Measurements from ENCODE around the gene CTNND1.
"Not testable (repeated sequence)": the region's sequence is repeated elsewhere in the genome, so short reads cannot be mapped to it uniquely, and the experiment has no call there.

CTNND1 gene

GRCh38 chr11:57761301-57762234 is at the start of gene CTNND1:
CTNND1 (plus strand) TSS chr11:57761802; CDS start chr11:57791479, 29,677 bp downstream.
- no peak for DNase-seq

- DNase-seq = peak; percentile 99
Observed at GRCh38 chr11:57712256-57713150, 49.1 kb upstream of the CTNND1 start, which contains the start of gene TMX2. TMX2 (plus strand) TSS chr11:57712593; CDS start chr11:57712619, 26 bp downstream.

GRCh38 chr11:57713835-57714234 is 47.8 kb upstream of the CTNND1 start:
- DNase-seq = no peak

- DNase-seq = not testable (repeated sequence)
Observed at GRCh38 chr11:57716726-57717125, 44.9 kb upstream of the CTNND1 start.

GRCh38 chr11:57727185-57727584 is 34.4 kb upstream of the CTNND1 start:
- DNase-seq = no peak

GRCh38 chr11:57728829-57729228 is 32.8 kb upstream of the CTNND1 start:
- DNase-seq = no peak

GRCh38 chr11:57729479-57729878 is 32.1 kb upstream of the CTNND1 start:
- DNase-seq = no peak

GRCh38 chr11:57732661-57733060 is 28.9 kb upstream of the CTNND1 start:
- no peak for DNase-seq

- no peak for DNase-seq
Observed at GRCh38 chr11:57735619-57736298, 25.8 kb upstream of the CTNND1 start.

GRCh38 chr11:57741132-57742086 is 20.2 kb upstream of the CTNND1 start, which contains the start of gene SELENOH:
SELENOH (plus strand) TSS chr11:57741491; CDS start chr11:57741596, 105 bp downstream.
- peak; percentile 93 for DNase-seq

GRCh38 chr11:57742087-57742452 is 19.5 kb upstream of the CTNND1 start:
- no peak for DNase-seq

GRCh38 chr11:57744357-57744756 is 17.2 kb upstream of the CTNND1 start:
- DNase-seq = no peak

GRCh38 chr11:57745206-57745605 is 16.4 kb upstream of the CTNND1 start:
- DNase-seq = no peak

- no peak for DNase-seq
Observed at GRCh38 chr11:57746920-57747319, 14.7 kb upstream of the CTNND1 start.

- DNase-seq = no peak
Observed at GRCh38 chr11:57751176-57751575, 10.4 kb upstream of the CTNND1 start.

GRCh38 chr11:57751676-57752253 is 9.8 kb upstream of the CTNND1 start, which contains the start of gene BTBD18:
BTBD18 (minus strand) TSS chr11:57751819; CDS start chr11:57751188, 631 bp downstream.
- no peak for DNase-seq

GRCh38 chr11:57752954-57753353 is 8.6 kb upstream of the CTNND1 start:
- no peak for DNase-seq

GRCh38 chr11:57758174-57758573 is 3.4 kb upstream of the CTNND1 start:
- no peak for DNase-seq

- DNase-seq = no peak
Observed at GRCh38 chr11:57762235-57762861, 746 bp downstream of the CTNND1 start.

- DNase-seq = no peak
Observed at GRCh38 chr11:57763568-57763967, 2.0 kb downstream of the CTNND1 start.

- DNase-seq = no peak
Observed at GRCh38 chr11:57764021-57764420, 2.4 kb downstream of the CTNND1 start.

Data from DMS79 treated with DMSO at 0.1 percent for 48 hours (cell line).